ENCODE measurements around the gene ABCA2. TPM values are rescaled to one million over a fixed set of nuclear protein-coding genes. Genes with fewer than 3 reads are reported as not detected.

Gene ABCA2
- total RNA-seq, 4 donors from 2014 or later: 13.5 to 24.3 (median 19.3) TPM

GRCh38 chr9:136963751-136964150 lies 64.3 kb downstream of the ABCA2 start:
- no CpG with 5 or more reads among the region's 12 CpGs for WGBS, 2 donors (ENCODE audit: low coverage in 1 of 2)

GRCh38 chr9:136963341-136963740 lies 64.7 kb downstream of the ABCA2 start:
- Histone ChIP-seq H3K27ac (no peak overlapping the region), H3K36me3 (no peaks in the 10 kb centered on the region), H3K27me3 (peaks cover 36% of the 10 kb centered on the region), H3K4me1 (peaks cover 0 to 8% (median 8%) of the 10 kb centered on the region in 3 donors), H3K4me3 (no peak overlapping the region), H3K9me3 (no peaks in the 10 kb centered on the region)
- no peak for TF ChIP-seq EP300 (IDR thresholded peaks at IDR 0.05)
- TF ChIP-seq POLR2AphosphoS5 (IDR thresholded peaks at IDR 0.05): no peak
- no peak for TF ChIP-seq CTCF (IDR thresholded peaks at IDR 0.05)
- no peak for TF ChIP-seq POLR2A (IDR thresholded peaks at IDR 0.05)
- WGBS, 2 donors (ENCODE audit: low coverage in 1 of 2): no CpG with 5 or more reads among the region's 15 CpGs
- ATAC-seq: no peak

More at GRCh38 chr9:136963751-136964150, 64.3 kb downstream of the ABCA2 start:
- Histone ChIP-seq H3K27ac (no peak overlapping the region), H3K4me1 (peaks cover 0 to 8% (median 8%) of the 10 kb centered on the region in 3 donors), H3K9me3 (no peaks in the 10 kb centered on the region), H3K4me3 (no peak overlapping the region), H3K27me3 (peaks cover 39% of the 10 kb centered on the region), H3K36me3 (no peaks in the 10 kb centered on the region)
- ATAC-seq: no peak
- no peak for TF ChIP-seq POLR2A (IDR thresholded peaks at IDR 0.05)
- TF ChIP-seq CTCF (IDR thresholded peaks at IDR 0.05): no peak
- no peak for TF ChIP-seq POLR2AphosphoS5 (IDR thresholded peaks at IDR 0.05)
- no peak for TF ChIP-seq EP300 (IDR thresholded peaks at IDR 0.05)

- no peaks in the 10 kb centered on the region for H3K36me3 ChIP-seq
- H3K4me3 ChIP-seq: no peak overlapping the region
- WGBS, 2 donors (ENCODE audit: low coverage in 1 of 2): 60% methylated on average over 2 of the region's 11 CpGs; no CpG with 5 or more reads in 1 of the 2 donors
- no peak for ATAC-seq
- no peak overlapping the region for H3K27ac ChIP-seq
- H3K27me3 ChIP-seq: peaks cover 30% of the 10 kb centered on the region
- peaks cover 0 to 8% (median 8%) of the 10 kb centered on the region in 3 donors for H3K4me1 ChIP-seq
- H3K9me3 ChIP-seq: no peaks in the 10 kb centered on the region
- TF ChIP-seq POLR2A (IDR thresholded peaks at IDR 0.05): no peak
- TF ChIP-seq POLR2AphosphoS5 (IDR thresholded peaks at IDR 0.05): no peak
- TF ChIP-seq CTCF (IDR thresholded peaks at IDR 0.05): no peak
- no peak for TF ChIP-seq EP300 (IDR thresholded peaks at IDR 0.05)
Observed at GRCh38 chr9:136962701-136963248, 65.3 kb downstream of the ABCA2 start.

GRCh38 chr9:136962163-136962562 lies 65.9 kb downstream of the ABCA2 start:
- H3K27ac ChIP-seq: no peak overlapping the region
- peaks cover 0 to 8% (median 8%) of the 10 kb centered on the region in 3 donors for H3K4me1 ChIP-seq
- H3K36me3 ChIP-seq: no peaks in the 10 kb centered on the region
- TF ChIP-seq POLR2AphosphoS5 (IDR thresholded peaks at IDR 0.05) (no peak), POLR2A (IDR thresholded peaks at IDR 0.05) (no peak), CTCF (IDR thresholded peaks at IDR 0.05) (no peak), EP300 (IDR thresholded peaks at IDR 0.05) (no peak)
- no peak overlapping the region for H3K4me3 ChIP-seq
- ATAC-seq: no peak
- peaks cover 28% of the 10 kb centered on the region for H3K27me3 ChIP-seq
- 97 to 98% methylated on average over 6 to 8 of the region's 9 CpGs for WGBS, 2 donors (ENCODE audit: low coverage in 1 of 2)
- H3K9me3 ChIP-seq: no peaks in the 10 kb centered on the region
